Colonic mucosa (tissue), 4 donors: ENCODE results near the gene SCAP. TPM values are rescaled to one million over a fixed set of nuclear protein-coding genes. Genes with fewer than 3 reads are reported as not detected.
"Not testable (repeated sequence)": the region's sequence is repeated elsewhere in the genome, so short reads cannot be mapped to it uniquely, and the experiment has no call there.

ENCODE experiments used
- DNase-seq: peaks from one replicate; pipeline ENCODE4 v3.0.0-alpha.2; 2020
- H3K27ac ChIP-seq: fragments of 200-600 bp; one replicate; pipeline ENCODE4 v1.8.0; 2021
- H3K27me3 ChIP-seq: fragments of 200-600 bp; one replicate; pipeline ENCODE4 v1.8.0; 2021
- H3K36me3 ChIP-seq: fragments of 200-600 bp; one replicate; pipeline ENCODE4 v1.8.0; 2021
- H3K4me1 ChIP-seq: fragments of 200-600 bp; one replicate; pipeline ENCODE4 v1.8.0; 2021; ENCODE audit warnings: mild to moderate bottlenecking
- H3K4me3 ChIP-seq: fragments of 200-600 bp; one replicate; pipeline ENCODE4 v1.8.0; 2021
- H3K9ac ChIP-seq, 2 donors: one replicate each; pipeline ENCODE4 v1.7.0; 2013; ENCODE audit warnings: control low read depth in 2 of 2, low read depth in 2 of 2, low read length in 2 of 2
- H3K9me3 ChIP-seq: fragments of 200-600 bp; one replicate; pipeline ENCODE4 v1.8.0; 2021
- intact Hi-C: fragments of 100-400 bp; cut with DNase I; formaldehyde crosslinking; loops from one replicate; pipeline ENCODE4 v1.14.1; 2022
- total RNA-seq, 2 donors: library from RNA; stranded (reverse); fragmentation: NEBNext Ultra II Directional in 1 of 2; extraction: Animal tissue kit (Norgen Biotek cat#: 25700) in 1 of 2; gene quantifications; one replicate each; pipeline ENCODE4 v1.2.1, GENCODE V29; 2021
- TF ChIP-seq, protein P1 (sequence below): fragments of 200-600 bp; IDR thresholded peaks from one replicate; pipeline ENCODE4 v1.8.0; 2022; ENCODE audit warnings: antibody characterized with exemption, mild to moderate bottlenecking
- donor health status: healthy.
- donor health status: DM: no; HTN: no; CAD: no.
- donor health status: DM: no; HTN: no; CAD: no.

SCAP gene
- total RNA-seq, 2 donors from 2014 or later, result 86.5 to 137 TPM

DNA sequence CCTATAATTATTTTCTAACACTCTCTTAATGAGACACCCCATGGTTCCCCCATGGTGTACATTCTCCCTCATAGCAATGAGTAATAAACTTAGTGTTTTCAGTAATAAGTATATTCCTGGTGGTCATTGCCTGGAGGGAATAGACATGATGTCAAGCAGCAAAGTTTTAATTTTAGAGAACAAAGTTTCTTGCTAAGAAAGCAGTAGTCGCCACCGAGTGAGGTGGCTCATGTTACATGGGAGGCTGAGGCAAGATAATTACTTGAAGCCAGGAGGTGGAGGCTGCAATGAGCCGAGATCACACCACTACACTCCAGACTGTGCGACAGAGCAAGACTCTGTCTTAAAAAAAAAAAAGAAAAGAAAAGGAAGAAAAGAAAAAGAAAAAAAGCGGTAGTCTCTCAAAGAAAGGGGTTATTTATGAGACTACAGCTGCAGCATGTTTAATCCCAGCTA is 40.2 kb upstream of the SCAP start:
- no peaks in the 10 kb centered on the region for H3K27me3 ChIP-seq
- TF ChIP-seq, protein P1, sequence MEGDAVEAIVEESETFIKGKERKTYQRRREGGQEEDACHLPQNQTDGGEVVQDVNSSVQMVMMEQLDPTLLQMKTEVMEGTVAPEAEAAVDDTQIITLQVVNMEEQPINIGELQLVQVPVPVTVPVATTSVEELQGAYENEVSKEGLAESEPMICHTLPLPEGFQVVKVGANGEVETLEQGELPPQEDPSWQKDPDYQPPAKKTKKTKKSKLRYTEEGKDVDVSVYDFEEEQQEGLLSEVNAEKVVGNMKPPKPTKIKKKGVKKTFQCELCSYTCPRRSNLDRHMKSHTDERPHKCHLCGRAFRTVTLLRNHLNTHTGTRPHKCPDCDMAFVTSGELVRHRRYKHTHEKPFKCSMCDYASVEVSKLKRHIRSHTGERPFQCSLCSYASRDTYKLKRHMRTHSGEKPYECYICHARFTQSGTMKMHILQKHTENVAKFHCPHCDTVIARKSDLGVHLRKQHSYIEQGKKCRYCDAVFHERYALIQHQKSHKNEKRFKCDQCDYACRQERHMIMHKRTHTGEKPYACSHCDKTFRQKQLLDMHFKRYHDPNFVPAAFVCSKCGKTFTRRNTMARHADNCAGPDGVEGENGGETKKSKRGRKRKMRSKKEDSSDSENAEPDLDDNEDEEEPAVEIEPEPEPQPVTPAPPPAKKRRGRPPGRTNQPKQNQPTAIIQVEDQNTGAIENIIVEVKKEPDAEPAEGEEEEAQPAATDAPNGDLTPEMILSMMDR, result no peak
- no peaks in the 10 kb centered on the region for H3K36me3 ChIP-seq
- H3K27ac ChIP-seq, result no peak overlapping the region
- no peaks in the 10 kb centered on the region for H3K9me3 ChIP-seq
- H3K4me3 ChIP-seq, result no peak overlapping the region
- no peak overlapping the region for H3K9ac ChIP-seq
- no peak for DNase-seq
- intact Hi-C loops, result no loop called here
- H3K4me1 ChIP-seq, result no peaks in the 10 kb centered on the region

DNA sequence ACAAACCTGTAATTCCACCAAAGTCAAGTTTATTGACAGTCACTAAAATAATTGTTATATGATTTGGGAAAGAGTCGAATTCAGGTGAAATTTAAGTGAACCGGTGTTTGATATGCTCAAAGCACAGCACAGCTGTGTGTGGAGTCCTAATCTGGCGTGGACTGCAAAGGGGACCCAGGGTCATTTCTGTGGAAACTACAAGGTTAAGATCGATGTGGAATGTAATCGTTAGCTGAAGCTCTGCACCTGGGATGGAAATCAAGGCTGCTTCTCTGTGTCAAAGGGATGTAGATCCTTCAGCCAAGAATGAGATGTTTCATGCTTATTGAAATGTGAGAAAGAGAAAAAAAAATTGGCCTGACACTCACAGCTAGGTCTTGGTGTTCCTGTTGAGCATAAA is 39.4 kb upstream of the SCAP start:
- Histone ChIP-seq H3K27ac (no peak overlapping the region), H3K9me3 (no peaks in the 10 kb centered on the region), H3K4me3 (no peak overlapping the region), H3K4me1 (no peaks in the 10 kb centered on the region), H3K36me3 (no peaks in the 10 kb centered on the region), H3K27me3 (no peaks in the 10 kb centered on the region), H3K9ac (no peak overlapping the region)
- intact Hi-C loops, result no loop called here
- DNase-seq, result no peak
- TF ChIP-seq, protein P1, result no peak

DNA sequence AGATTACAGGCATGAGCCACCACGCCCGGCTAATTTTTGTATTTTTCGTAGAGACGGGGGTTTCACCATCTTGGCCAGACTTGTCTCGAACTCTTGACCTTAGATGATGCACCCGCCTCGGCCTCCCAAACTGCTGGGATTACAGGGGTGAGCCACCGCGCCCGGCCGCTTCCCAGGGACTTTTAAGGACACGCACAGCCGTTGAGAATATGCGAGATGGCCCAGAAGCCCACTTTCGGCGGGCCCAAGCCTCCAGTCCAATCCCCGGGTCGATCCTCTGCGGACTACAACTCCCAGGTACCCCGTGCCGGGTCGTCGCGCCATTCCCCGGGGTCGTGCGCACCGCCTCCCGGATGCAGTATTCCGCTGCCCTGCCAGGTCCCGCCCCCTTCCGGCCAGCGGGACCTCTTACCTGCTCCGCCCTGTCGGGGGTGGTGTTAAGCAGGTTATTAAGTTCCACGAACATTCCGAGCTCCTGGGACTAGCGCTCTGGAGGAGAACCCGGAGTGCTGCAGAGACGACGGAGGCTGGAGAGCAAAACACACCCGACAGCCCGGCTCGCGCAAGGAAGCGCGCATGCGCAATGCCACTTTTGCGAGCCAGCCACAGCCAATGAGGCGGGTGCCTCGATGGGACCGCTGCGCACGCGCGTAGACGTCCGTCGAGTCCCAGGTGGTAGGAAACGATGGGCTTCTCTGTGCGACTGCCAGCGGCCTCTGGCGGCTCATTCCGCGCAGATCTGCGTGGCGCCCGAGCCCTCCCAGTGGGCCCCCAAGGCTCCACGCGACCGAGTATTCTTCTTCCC is 37.6 kb upstream of the SCAP start, which contains the start of gene ELP6:
ELP6 (minus strand) TSS at position 588 of the 805 bp plus-strand sequence; CDS start at position 466, 122 bp downstream.
- Histone ChIP-seq H3K36me3 (no peaks in the 10 kb centered on the region), H3K9me3 (no peaks in the 10 kb centered on the region), H3K4me3 (peak within 1 kb of the TSS; percentile 84), H3K4me1 (no peaks in the 10 kb centered on the region), H3K9ac (peak within 1 kb of the TSS; percentile 67 to 72), H3K27ac (peak within 1 kb of the TSS; percentile 97), H3K27me3 (no peaks in the 10 kb centered on the region)
- intact Hi-C loops, result no loop called here
- TF ChIP-seq, protein P1, result peak; percentile 37
- DNase-seq, result peak; percentile 96

DNA sequence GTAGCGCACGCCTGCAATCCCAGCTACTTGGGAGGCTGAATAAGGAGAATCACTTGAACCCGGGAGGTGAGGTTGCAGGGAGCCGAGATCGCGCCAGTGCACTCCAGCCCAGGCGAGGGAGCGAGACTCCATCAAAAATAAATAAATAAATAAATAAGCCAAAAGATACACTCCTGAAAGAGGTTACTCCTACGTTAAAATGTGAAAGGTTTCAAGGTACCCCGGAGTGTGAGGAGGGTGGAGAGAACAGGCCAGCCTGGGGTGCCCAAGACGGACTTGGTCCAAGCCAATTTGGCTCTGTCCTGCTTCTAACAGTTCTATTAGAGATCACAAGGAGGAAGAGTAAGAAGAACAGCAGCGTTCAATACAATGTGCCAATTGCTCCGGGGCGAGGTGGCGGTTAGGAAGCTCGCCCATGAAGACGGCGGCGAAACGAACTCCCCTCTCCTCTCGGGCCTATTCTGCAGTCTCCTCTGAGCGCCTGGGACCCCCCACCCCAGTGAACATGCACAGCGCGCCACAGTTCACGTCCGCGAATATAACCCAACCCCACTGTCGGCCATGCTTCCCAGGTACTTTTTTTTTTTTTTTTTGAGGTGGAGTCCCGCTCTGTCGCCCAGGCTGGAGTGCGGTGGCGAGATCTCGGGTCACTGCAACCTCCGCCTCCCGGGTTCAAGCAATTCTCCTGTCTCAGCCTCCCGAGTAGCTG is 36.8 kb upstream of the SCAP start:
- peak overlapping the region; percentile 84 for H3K4me3 ChIP-seq
- H3K27me3 ChIP-seq, result no peaks in the 10 kb centered on the region
- intact Hi-C loops, result no loop called here
- H3K27ac ChIP-seq, result peak overlapping the region; percentile 97
- no peaks in the 10 kb centered on the region for H3K4me1 ChIP-seq
- peak overlapping the region; percentile 67 to 71 for H3K9ac ChIP-seq
- peak; percentile 42 for DNase-seq
- no peaks in the 10 kb centered on the region for H3K9me3 ChIP-seq
- TF ChIP-seq, protein P1, result no peak
- H3K36me3 ChIP-seq, result no peaks in the 10 kb centered on the region

DNA sequence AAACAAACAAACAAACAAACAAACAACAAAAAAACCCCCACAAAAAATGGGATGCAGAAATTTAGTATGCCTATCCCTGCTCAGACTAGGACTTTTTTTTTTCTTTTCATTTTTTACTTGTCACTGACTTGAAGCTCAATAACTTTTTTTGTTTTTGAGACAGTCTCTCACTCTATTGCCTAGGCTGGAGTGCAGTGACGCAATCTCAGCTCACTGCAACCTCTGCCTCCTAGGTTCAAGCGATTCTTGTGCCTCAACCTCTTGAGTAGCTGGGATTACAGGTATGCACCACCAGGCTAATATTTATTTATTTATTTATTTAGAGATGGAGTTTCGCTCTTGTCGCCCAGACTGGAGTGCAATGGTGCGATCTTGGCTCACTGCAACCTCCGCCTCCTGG is 29.5 kb upstream of the SCAP start:
- H3K9ac ChIP-seq, H3K27ac ChIP-seq, H3K4me1 ChIP-seq, intact Hi-C loops, DNase-seq, H3K9me3 ChIP-seq, H3K36me3 ChIP-seq, H3K27me3 ChIP-seq, H3K4me3 ChIP-seq: not testable (repeated sequence)

DNA sequence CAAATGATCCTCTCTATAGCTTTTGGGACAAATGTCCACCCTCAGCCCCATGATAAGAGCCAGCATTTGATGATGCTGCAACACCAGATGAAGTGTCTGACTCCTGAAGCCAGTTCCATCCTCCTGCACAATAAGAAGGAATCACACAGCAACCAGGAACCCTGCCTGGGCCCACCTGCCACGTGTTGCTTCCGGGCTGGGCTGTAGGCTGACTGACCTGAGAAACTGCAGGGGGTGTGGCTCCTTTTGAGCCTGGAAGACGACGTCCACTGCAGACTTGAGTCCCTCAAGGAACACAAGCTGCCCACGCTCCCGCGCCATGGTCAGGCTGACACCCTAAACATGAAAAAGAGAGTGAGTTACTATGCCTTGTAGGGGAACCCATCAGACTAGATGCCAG is 28.4 kb upstream of the SCAP start:
- Histone ChIP-seq H3K4me1 (no peaks in the 10 kb centered on the region), H3K9ac (no peak overlapping the region), H3K9me3 (no peaks in the 10 kb centered on the region), H3K27me3 (no peaks in the 10 kb centered on the region), H3K36me3 (no peaks in the 10 kb centered on the region), H3K27ac (no peak overlapping the region), H3K4me3 (no peak overlapping the region)
- DNase-seq, result no peak
- TF ChIP-seq, protein P1, result no peak
- intact Hi-C loops, result no loop called here
